Daoy (cell line): Measurements from ENCODE around the gene MBP. TPM values are rescaled to one million over a fixed set of nuclear protein-coding genes. Genes with fewer than 3 reads are reported as not detected.

Experiments used
- DNase-seq: peaks from one replicate; pipeline ENCODE4 v3.0.0-alpha.2; 2015; ENCODE audit warnings: low read depth
- total RNA-seq: library from RNA; depleted of rRNA; stranded (reverse); fragments of >200 nt; shearing (Covaris generic); gene quantifications from 2 replicates; pipeline ENCODE4 v1.2.3, GENCODE V29; 2014; rRNA removed

MBP gene
- 0.21 TPM in 1 of 2 replicates, not detected in the other for total RNA-seq

- no peak for DNase-seq
These were observed at the start of gene MBP for GRCh38 chr18:77132369-77133050. Gene MBP (minus strand): TSS chr18:77132783. CDS start chr18:77105261, 27,522 bp downstream.

GRCh38 chr18:77181950-77182707 lies 49.5 kb upstream of the MBP start:
- DNase-seq, result no peak

GRCh38 chr18:77178559-77178958 lies 46.0 kb upstream of the MBP start:
- DNase-seq, result no peak

- DNase-seq, result no peak
These were observed 44.4 kb upstream of the MBP start for GRCh38 chr18:77177009-77177408.

- no peak for DNase-seq
These were observed 40.9 kb upstream of the MBP start for GRCh38 chr18:77173275-77174030.

- no peak for DNase-seq
These were observed 38.4 kb upstream of the MBP start for GRCh38 chr18:77170890-77171410.

- DNase-seq, result no peak
These were observed 36.3 kb upstream of the MBP start for GRCh38 chr18:77168811-77169311.

- no peak for DNase-seq
These were observed 34.7 kb upstream of the MBP start for GRCh38 chr18:77167251-77167650.

- DNase-seq, result no peak
These were observed 33.9 kb upstream of the MBP start for GRCh38 chr18:77166523-77166922.

GRCh38 chr18:77165503-77166188 lies 33.1 kb upstream of the MBP start:
- peak; percentile 17 for DNase-seq

GRCh38 chr18:77164763-77165485 lies 32.3 kb upstream of the MBP start:
- DNase-seq, result no peak

GRCh38 chr18:77164026-77164425 lies 31.4 kb upstream of the MBP start:
- DNase-seq, result no peak

- peak; percentile 65 for DNase-seq
These were observed 30.0 kb upstream of the MBP start for GRCh38 chr18:77162580-77162979.

GRCh38 chr18:77161961-77162360 lies 29.4 kb upstream of the MBP start:
- DNase-seq, result peak; percentile 17

- DNase-seq, result no peak
These were observed 28.8 kb upstream of the MBP start for GRCh38 chr18:77161383-77161782.

- no peak for DNase-seq
These were observed 27.9 kb upstream of the MBP start for GRCh38 chr18:77160515-77160914.

GRCh38 chr18:77157312-77157711 lies 24.7 kb upstream of the MBP start:
- DNase-seq, result no peak

GRCh38 chr18:77155031-77155430 lies 22.4 kb upstream of the MBP start:
- DNase-seq, result no peak

- DNase-seq, result no peak
These were observed 20.8 kb upstream of the MBP start for GRCh38 chr18:77153404-77153803.

- no peak for DNase-seq
These were observed 19.4 kb upstream of the MBP start for GRCh38 chr18:77151772-77152520.
